LNCAP (cell line): Measurements from ENCODE around the gene SETBP1.

Experiments used
- CTCF ChIP-seq: fragments of 450-650 bp; IDR thresholded peaks from 2 replicates; pipeline ENCODE4 v1.5.1; 2017; ENCODE audit warnings: mild to moderate bottlenecking

The SETBP1 gene

GRCh38 chr18:44835703-44836102, 155.0 kb downstream of the SETBP1 start:
- no peak for TF ChIP-seq CTCF

GRCh38 chr18:44836263-44836662, 155.6 kb downstream of the SETBP1 start:
- TF ChIP-seq CTCF = no peak

- no peak for TF ChIP-seq CTCF
Measured at GRCh38 chr18:44837482-44838180, 156.9 kb downstream of the SETBP1 start.

GRCh38 chr18:44838971-44839666, 158.4 kb downstream of the SETBP1 start:
- no peak for TF ChIP-seq CTCF

GRCh38 chr18:44840058-44840790, 159.5 kb downstream of the SETBP1 start:
- no peak for TF ChIP-seq CTCF

- no peak for TF ChIP-seq CTCF
Measured at GRCh38 chr18:44841221-44841620, 160.5 kb downstream of the SETBP1 start.

- no peak for TF ChIP-seq CTCF
Measured at GRCh38 chr18:44841752-44842587, 161.3 kb downstream of the SETBP1 start.
